Endothelial cell of hepatic sinusoid (primary cell): Measurements from ENCODE around the gene ALS2.
"Not testable (repeated sequence)": the region's sequence is repeated elsewhere in the genome, so short reads cannot be mapped to it uniquely, and the experiment has no call there.

Experiments used
- in situ Hi-C: cut with HindIII; loops from 2 replicates; pipeline ENCODE4 v1.10.0; 2017; ENCODE audit warnings: low sequenced_read_pairs

ALS2 gene

DNA sequence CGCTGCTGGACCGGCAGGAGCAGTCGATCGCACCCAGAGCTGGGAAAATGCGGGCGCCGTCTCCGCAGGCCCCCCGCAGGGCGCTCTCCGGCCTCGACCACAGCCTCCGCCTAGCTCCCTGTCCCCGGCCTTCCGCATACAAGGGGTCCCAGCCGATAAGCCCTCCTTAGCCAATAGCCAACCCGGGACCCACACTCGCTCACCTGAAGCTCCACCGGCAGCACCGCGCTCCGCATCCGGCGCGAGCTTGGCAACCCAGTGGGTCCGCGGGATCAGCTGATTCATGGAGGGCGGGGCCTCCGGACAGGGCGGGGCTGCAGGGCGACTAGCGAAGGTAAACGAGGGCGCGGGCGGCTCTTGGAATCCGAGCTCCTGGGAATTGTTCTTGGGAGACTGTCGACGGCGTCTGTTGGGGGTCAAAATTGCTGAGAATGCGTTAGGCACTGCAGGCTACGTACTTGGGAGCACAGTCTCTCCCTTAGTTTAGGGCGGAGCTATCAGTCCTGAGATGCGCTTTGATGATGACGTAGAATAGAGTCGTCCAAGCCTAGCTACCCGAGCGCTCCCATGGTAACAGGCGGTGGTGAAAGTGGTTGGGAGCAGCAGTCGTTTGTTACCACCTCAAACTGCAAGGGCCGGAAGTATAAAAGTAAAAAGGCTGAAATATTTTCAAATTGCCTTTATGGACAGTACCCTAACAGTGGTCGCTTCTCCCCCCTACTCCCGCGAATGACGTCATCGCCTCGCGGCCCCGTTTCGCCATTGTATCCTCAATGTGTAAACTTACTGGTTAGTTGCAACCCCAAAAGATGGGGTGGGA is at the start of gene ALS2:
ALS2 (minus strand) TSS at position 260 of the 820 bp plus-strand sequence. CDS start 12,048 bp downstream, outside the sequence.
- in situ Hi-C loops, result no loop called here

- in situ Hi-C loops, result no loop called here
Measured at GRCh38 chr2:201828220-201828619, 47.5 kb upstream of the ALS2 start.

DNA sequence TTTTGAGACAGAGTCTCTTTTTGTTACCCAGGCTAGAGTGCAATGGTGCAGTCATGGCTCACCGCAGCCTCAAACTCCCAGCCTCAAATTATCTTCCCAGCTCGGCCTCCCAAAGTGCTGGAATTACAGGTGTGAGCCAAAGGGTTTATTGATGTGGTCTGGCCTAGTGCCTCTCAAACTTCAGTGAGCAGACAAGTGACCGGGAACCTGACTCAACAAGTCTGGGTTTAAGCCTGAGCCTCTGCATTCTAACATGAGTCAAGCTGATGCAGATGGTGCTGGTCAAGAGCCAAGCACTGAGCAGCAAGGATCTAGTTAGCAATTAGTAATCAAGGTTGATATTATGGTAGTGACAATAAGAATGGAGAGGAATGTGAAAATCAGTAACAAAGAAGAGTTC is 46.9 kb upstream of the ALS2 start:
- in situ Hi-C loops, result no loop called here

DNA sequence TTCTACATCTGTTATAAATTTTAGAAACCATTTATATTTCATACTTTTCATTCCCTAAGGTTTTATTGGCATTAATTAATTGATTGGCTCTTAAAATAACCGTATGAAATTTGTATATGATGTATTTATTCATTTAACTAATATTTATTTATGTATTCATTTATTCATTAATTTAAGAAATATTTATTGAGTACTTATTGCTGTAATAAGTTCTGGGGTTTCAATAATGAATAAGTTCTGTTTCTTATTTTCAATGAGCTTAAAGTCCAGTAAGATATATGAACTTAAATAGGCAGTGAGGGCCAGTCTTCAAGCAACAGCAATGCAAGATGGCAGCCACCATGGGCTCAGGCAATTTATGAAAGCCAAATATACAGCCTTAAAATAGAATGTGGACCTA is 43.5 kb upstream of the ALS2 start:
- in situ Hi-C loops, result no loop called here

- in situ Hi-C loops, result no loop called here
Measured at GRCh38 chr2:201821080-201821479, 40.3 kb upstream of the ALS2 start.

GRCh38 chr2:201820383-201821007 is 39.8 kb upstream of the ALS2 start:
- in situ Hi-C loops, result no loop called here

DNA sequence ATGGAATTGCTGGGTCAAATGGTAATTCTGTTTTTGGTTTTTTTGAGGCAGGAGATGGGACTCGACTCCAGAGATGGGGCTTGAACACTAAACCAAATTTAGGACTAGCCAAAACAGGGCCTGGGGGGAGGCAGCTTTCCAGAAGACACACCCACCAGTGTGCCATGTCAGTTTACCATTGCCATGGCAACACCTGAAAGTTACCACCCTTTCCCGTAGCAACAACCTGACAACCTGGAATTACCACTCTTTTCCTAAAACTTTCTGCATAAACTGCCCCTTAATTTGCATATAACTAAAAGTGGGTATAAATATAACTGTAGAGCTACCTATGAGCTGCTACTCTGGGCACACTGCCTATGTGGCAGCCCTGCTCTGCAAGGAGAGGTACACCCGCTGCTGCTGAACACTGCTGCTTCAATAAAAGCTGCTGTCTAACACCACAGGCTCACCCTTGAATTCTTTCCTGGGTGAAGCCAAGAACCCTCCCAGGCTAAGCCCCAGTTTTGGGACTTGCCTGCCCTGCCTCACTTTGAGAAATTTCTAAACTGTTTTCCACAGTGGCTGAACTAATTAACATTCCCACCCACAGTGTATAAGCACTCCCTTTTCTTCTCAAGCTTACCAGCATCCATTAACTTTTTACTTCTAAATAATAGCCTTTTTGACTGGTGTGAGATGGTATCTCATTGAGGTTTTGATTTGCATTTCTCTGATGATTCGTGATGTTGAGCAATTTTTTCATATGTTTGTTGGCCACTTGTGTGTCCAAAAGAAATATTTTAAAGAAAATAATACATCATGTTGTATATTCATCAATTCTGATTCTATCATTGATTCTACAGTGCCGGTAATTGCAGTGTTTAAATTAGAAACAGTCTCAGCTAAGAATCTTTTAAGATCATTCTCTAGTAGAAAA is 36.2 kb upstream of the ALS2 start:
- in situ Hi-C loops, result no loop called here

DNA sequence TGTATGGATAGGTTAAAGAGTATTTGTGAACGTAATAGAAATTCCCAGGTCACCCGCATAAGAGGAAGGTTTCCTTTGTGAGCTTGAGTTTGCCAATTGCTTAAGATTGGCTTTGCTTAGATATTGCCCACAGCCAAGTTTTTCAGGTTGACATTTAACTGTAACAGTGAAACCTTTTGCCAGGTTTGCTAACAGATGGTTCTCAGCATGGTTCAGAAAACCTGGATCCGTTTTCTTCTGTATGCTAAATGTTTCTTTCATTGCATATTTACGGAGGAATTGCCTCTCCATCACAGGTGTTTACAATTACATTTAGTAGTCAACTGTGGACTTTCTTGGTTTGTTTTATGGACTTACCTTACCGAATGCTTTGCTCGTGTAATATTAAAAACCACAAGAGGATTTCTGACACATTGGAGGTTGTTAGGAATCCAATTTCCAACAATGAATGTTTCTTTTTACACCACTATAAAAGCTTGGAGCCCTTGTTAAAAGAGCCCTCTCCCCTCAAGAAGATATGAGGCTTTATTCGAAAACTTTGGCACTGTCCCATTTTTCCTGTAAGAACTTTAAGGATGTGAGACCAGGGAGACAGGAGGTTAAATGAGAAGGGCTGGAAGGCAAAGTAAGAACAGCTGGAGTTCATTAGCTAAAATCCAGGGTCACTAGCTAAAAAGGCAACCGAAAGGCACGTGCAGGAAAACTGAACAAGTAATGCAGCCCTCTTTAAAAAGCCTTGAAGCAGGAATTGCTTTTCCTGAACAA is 33.4 kb upstream of the ALS2 start:
- in situ Hi-C loops, result no loop called here

- in situ Hi-C loops, result not testable (repeated sequence)
Measured at GRCh38 chr2:201810604-201811003, 29.9 kb upstream of the ALS2 start.

DNA sequence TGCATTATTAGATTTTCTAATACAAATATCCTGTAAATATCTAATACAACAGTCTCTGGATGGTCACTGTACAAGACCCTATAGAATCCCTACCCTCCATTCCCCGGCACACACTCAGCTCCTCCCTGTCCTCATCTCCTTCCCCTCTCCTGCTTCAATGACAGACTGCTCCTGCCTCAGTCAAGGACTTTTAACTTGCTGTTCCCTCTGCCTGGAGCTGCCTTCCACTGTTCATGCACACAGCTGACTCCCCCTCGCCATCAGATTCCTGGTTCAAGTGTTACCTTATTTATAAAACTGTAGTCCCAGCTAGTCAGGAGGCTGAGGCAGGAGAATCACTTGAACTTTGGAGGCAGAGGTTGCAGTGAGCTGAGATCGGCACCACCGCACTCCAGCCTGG is 28.9 kb upstream of the ALS2 start:
- in situ Hi-C loops, result no loop called here

- in situ Hi-C loops, result no loop called here
Measured at GRCh38 chr2:201808027-201808426, 27.3 kb upstream of the ALS2 start.

DNA sequence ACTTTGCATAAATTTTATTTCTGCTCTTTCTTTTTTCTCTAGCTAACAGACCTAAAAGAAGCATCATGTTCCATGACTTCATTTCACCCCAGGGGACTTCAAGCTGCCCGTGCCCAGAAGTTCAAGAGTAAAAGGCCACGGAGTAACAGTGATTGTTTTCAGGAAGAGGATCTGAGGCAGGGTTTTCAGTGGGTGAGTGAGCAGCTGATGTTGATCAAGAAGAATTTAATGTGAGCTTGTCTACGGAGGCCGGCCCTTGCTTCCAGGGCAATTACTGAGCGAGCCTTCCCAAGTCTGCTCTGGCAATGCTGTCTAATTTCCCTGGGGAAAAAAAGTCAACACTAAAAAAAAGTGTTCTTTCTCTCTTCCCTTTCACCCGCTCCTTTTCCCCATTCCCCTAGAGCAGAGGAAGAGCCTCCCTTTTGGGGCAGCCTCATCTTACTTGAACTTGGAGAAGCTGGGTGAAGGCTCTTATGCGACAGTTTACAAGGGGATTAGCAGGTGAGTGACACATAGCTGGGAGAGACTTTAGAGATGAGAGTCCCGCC is 26.8 kb upstream of the ALS2 start:
- in situ Hi-C loops, result no loop called here

DNA sequence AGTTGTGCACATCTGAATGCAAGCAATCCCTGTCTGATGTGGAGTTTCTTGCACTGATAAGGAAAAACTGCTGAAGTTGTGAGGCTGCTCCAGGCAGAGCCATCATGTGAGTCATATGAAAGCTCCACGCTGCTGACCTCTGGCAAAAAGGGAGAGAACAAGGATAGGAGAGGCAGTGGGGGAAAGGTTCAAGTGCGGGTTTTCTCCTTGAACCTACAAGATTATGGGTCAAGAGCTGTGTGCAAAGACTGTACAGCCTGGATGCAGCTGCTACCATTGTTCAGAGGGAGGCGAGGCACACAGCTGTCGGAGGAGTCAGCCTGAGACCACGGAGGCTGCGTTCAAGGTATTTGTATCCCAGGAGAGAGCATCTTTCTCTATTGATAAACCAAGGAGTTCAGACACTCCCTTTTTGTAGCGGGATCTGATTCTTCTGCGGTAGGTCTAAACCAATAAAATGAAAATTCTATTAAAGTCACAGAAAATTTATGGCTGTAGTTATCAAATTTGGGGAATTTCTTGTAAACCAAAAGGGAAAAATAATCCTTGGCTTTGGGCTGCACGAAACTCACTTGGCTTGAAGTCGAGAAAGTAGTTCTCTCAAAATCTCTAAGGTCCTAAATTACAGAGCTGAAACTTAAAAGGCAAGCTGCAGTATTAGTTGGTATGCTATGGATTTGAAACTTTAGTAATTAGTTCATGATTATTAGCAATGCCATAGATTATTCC is 25.9 kb upstream of the ALS2 start, which contains the start of gene CDK15:
CDK15 (plus strand) TSS at position 96 of the 729 bp plus-strand sequence; CDS start at position 224, 128 bp downstream.
- in situ Hi-C loops, result no loop called here

DNA sequence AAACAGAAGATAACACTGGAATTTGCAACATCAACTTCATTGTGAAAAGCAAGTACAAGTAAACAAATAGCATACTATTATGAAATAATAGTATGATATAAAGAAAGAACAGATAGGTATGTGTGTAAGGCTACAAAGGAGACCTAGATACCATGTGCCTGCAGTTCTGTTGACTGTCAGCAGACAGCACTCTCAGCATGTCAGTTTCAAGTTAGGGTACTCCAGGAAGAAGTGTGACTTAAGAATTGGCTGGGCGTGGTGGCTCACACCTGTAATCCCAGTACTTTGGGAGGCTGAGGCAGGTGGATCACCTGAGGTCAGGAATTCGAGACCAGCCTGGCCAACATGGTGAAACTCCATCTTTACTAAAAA is 18.2 kb upstream of the ALS2 start:
- in situ Hi-C loops, result not testable (repeated sequence)

DNA sequence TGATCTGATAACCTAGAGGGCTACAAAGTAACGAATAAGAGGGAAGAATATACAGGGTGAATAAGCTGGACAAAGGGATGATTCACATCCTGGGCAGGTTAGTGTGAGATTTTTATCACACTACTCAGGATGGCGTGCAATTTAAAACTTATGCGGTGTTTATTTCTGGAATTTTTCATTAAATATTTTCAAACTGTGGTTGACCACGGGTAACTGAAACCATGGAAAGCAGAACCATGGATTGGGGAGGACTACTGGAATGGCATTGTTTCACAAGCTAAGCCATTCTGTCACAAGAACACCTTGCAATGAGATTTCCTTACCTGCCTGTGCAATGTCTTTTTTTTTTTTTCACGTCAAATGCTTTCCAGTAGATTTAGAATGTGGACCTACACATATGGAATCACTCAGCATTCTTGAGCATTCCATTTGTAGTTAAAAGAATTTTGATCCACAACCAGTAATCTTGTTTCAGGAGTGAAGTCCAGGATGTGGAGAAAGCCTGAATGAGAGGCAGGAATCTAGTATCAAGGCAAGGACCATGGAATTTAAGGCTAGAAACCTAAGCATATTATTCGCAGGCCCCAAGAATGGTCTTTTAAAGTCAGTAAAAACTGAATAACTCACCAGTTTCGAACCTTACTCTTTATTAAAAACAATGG is 17.6 kb upstream of the ALS2 start:
- in situ Hi-C loops, result no loop called here

- in situ Hi-C loops, result no loop called here
Measured at GRCh38 chr2:201797175-201797840, 16.6 kb upstream of the ALS2 start.

GRCh38 chr2:201796478-201796865 is 15.7 kb upstream of the ALS2 start:
- in situ Hi-C loops, result no loop called here

- in situ Hi-C loops, result no loop called here
Measured at GRCh38 chr2:201795607-201796477, 15.1 kb upstream of the ALS2 start.
